Neural progenitor cell (in vitro differentiated cells): ENCODE measurements around the gene GNA14. TPM values are rescaled to one million over a fixed set of nuclear protein-coding genes. Genes with fewer than 3 reads are reported as not detected.

Source experiments
- DNase-seq: peaks from one replicate; pipeline ENCODE4 v3.0.0-alpha.2; 2016; ENCODE audit warnings: low spot score
- H2AFZ ChIP-seq: fragments of 200-600 bp; sonication (generic); replicated peaks from 2 replicates; pipeline ENCODE4 v1.6.1; 2016; ENCODE audit warnings: antibody characterized with exemption
- H3F3A ChIP-seq: fragments of 200-600 bp; sonication (generic); 2 replicates; pipeline ENCODE4 v1.6.1; 2016; ENCODE audit warnings: antibody characterized with exemption, low read depth
- H3K27ac ChIP-seq: fragments of 200-600 bp; sonication (generic); 2 replicates; pipeline ENCODE4 v1.5.1; 2016; ENCODE audit warnings: mild to moderate bottlenecking
- H3K27me3 ChIP-seq: fragments of 200-600 bp; sonication (generic); 2 replicates; pipeline ENCODE4 v1.6.1; 2016; ENCODE audit warnings: mild to moderate bottlenecking, moderate library complexity
- H3K36me3 ChIP-seq: fragments of 200-600 bp; sonication (generic); 2 replicates; pipeline ENCODE4 v1.5.1; 2016
- H3K4me1 ChIP-seq: fragments of 200-600 bp; sonication (generic); 2 replicates; pipeline ENCODE4 v1.6.1; 2016; ENCODE audit warnings: mixed run types
- H3K4me2 ChIP-seq: fragments of 200-600 bp; sonication (generic); 2 replicates; pipeline ENCODE4 v1.6.1; 2016
- H3K4me3 ChIP-seq: fragments of 200-600 bp; sonication (generic); 2 replicates; pipeline ENCODE4 v1.5.1; 2016
- H3K79me2 ChIP-seq: fragments of 200-600 bp; sonication (generic); 2 replicates; pipeline ENCODE4 v1.6.1; 2016; ENCODE audit warnings: low read depth
- H3K9ac ChIP-seq: fragments of 200-600 bp; sonication (generic); 2 replicates; pipeline ENCODE4 v1.6.1; 2016
- H3K9me3 ChIP-seq: fragments of 200-600 bp; sonication (generic); 2 replicates; pipeline ENCODE4 v1.5.1; 2016; ENCODE audit warnings: low read depth
- H4K20me1 ChIP-seq: fragments of 200-600 bp; sonication (generic); 2 replicates; pipeline ENCODE4 v1.6.1; 2016; ENCODE audit warnings: low read depth
- H3K27ac Mint-ChIP-seq: 3 replicates; pipeline ENCODE4 v1.8.0; 2021; ENCODE audit warnings: mixed read lengths
- H3K27me3 Mint-ChIP-seq: 2 replicates; pipeline ENCODE4 v1.8.0; 2022; ENCODE audit warnings: low read depth, mild to moderate bottlenecking, inconsistent platforms, moderate library complexity, mixed read lengths; ENCODE audit not compliant: insufficient read depth
- H3K36me3 Mint-ChIP-seq: 3 replicates; pipeline ENCODE4 v1.8.0; 2021; ENCODE audit warnings: mixed read lengths
- H3K4me1 Mint-ChIP-seq: 3 replicates; pipeline ENCODE4 v1.8.0; 2021; ENCODE audit warnings: mixed read lengths
- H3K4me3 Mint-ChIP-seq: 3 replicates; pipeline ENCODE4 v1.8.0; 2021; ENCODE audit warnings: mild to moderate bottlenecking, moderate library complexity, mixed read lengths
- H3K9me3 Mint-ChIP-seq: 3 replicates; pipeline ENCODE4 v1.8.0; 2020; ENCODE audit warnings: mixed read lengths
- EZH2 ChIP-seq: fragments of 200-600 bp; sonication (generic); IDR thresholded peaks from 2 replicates; pipeline ENCODE4 v1.6.1; 2017; ENCODE audit warnings: antibody characterized with exemption, mild to moderate bottlenecking, moderate library complexity
- EZH2phosphoT487 ChIP-seq: fragments of 200-600 bp; sonication (generic); IDR thresholded peaks from 2 replicates; pipeline ENCODE4 v1.6.1; 2017; ENCODE audit warnings: antibody characterized with exemption
- total RNA-seq: library from RNA; depleted of rRNA; stranded (reverse); fragments of >200 nt; gene quantifications from 2 replicates; pipeline ENCODE4 v1.2.3, GENCODE V29; 2015; ENCODE audit warnings: low replicate concordance
- TF ChIP-seq, protein P1 (sequence below): fragments of 200-600 bp; sonication (generic); IDR thresholded peaks from 2 replicates; pipeline ENCODE4 v1.5.1; 2017; ENCODE audit warnings: antibody characterized with exemption, mild to moderate bottlenecking

The GNA14 gene
- total RNA-seq, 1 donor from 2014 or later = not detected

GRCh38 chr9:77677957-77678535 is 29.9 kb upstream of the GNA14 start:
- H3K36me3 ChIP-seq = no peaks in the 10 kb centered on the region
- peak overlapping the region; percentile 42 for H2AFZ ChIP-seq
- Mint-ChIP-seq H3K4me3 (no peak overlapping the region), H3K36me3 (no peaks in the 10 kb centered on the region), H3K27me3 (no peaks in the 10 kb centered on the region), H3K4me1 (peaks cover 10% of the 10 kb centered on the region), H3K9me3 (peaks cover 2% of the 10 kb centered on the region), H3K27ac (peak overlapping the region; percentile 40)
- no peak overlapping the region for H3K27ac ChIP-seq
- H3K4me1 ChIP-seq = no peaks in the 10 kb centered on the region
- no peaks in the 10 kb centered on the region for H4K20me1 ChIP-seq
- no peak overlapping the region for H3K9ac ChIP-seq
- no peaks in the 10 kb centered on the region for H3K27me3 ChIP-seq
- TF ChIP-seq EZH2 (no peak), EZH2phosphoT487 (no peak)
- no peaks in the 10 kb centered on the region for H3K79me2 ChIP-seq
- no peak overlapping the region for H3K4me2 ChIP-seq
- no peaks in the 10 kb centered on the region for H3K9me3 ChIP-seq
- no peak for DNase-seq
- H3K4me3 ChIP-seq = no peak overlapping the region
- H3F3A ChIP-seq = no peaks in the 10 kb centered on the region

GRCh38 chr9:77677397-77677796 is 29.3 kb upstream of the GNA14 start:
- no peaks in the 10 kb centered on the region for H3K9me3 Mint-ChIP-seq
- H3K27ac ChIP-seq = no peak overlapping the region
- no peaks in the 10 kb centered on the region for H3K79me2 ChIP-seq
- no peak for DNase-seq
- H3K4me3 ChIP-seq = no peak overlapping the region
- H3K9ac ChIP-seq = no peak overlapping the region
- H3K4me2 ChIP-seq = no peak overlapping the region
- H3K27me3 ChIP-seq = no peaks in the 10 kb centered on the region
- no peak overlapping the region for H3K4me3 Mint-ChIP-seq
- no peaks in the 10 kb centered on the region for H3K36me3 Mint-ChIP-seq
- H3K36me3 ChIP-seq = no peaks in the 10 kb centered on the region
- peak overlapping the region; percentile 40 for H3K27ac Mint-ChIP-seq
- peaks cover 10% of the 10 kb centered on the region for H3K4me1 Mint-ChIP-seq
- no peaks in the 10 kb centered on the region for H4K20me1 ChIP-seq
- H3K4me1 ChIP-seq = no peaks in the 10 kb centered on the region
- H3K9me3 ChIP-seq = no peaks in the 10 kb centered on the region
- peak overlapping the region; percentile 42 for H2AFZ ChIP-seq
- no peaks in the 10 kb centered on the region for H3K27me3 Mint-ChIP-seq
- H3F3A ChIP-seq = no peaks in the 10 kb centered on the region
- TF ChIP-seq, protein P1, sequence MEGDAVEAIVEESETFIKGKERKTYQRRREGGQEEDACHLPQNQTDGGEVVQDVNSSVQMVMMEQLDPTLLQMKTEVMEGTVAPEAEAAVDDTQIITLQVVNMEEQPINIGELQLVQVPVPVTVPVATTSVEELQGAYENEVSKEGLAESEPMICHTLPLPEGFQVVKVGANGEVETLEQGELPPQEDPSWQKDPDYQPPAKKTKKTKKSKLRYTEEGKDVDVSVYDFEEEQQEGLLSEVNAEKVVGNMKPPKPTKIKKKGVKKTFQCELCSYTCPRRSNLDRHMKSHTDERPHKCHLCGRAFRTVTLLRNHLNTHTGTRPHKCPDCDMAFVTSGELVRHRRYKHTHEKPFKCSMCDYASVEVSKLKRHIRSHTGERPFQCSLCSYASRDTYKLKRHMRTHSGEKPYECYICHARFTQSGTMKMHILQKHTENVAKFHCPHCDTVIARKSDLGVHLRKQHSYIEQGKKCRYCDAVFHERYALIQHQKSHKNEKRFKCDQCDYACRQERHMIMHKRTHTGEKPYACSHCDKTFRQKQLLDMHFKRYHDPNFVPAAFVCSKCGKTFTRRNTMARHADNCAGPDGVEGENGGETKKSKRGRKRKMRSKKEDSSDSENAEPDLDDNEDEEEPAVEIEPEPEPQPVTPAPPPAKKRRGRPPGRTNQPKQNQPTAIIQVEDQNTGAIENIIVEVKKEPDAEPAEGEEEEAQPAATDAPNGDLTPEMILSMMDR = no peak
- no peak for TF ChIP-seq EZH2

GRCh38 chr9:77673941-77674791 is 26.0 kb upstream of the GNA14 start:
- Mint-ChIP-seq H3K27ac (no peak overlapping the region), H3K9me3 (no peaks in the 10 kb centered on the region), H3K4me3 (no peak overlapping the region), H3K27me3 (peaks cover 4% of the 10 kb centered on the region), H3K36me3 (no peaks in the 10 kb centered on the region), H3K4me1 (peaks cover 10% of the 10 kb centered on the region)
- Histone ChIP-seq H3K27ac (no peak overlapping the region), H3K79me2 (no peaks in the 10 kb centered on the region), H3K4me1 (no peaks in the 10 kb centered on the region), H2AFZ (no peak overlapping the region), H3K4me3 (no peak overlapping the region), H3K9ac (no peak overlapping the region), H3K4me2 (no peak overlapping the region), H3K36me3 (no peaks in the 10 kb centered on the region), H3K27me3 (no peaks in the 10 kb centered on the region), H3F3A (no peaks in the 10 kb centered on the region), H3K9me3 (no peaks in the 10 kb centered on the region), H4K20me1 (no peaks in the 10 kb centered on the region)
- no peak for TF ChIP-seq EZH2phosphoT487
- TF ChIP-seq EZH2 = no peak
- TF ChIP-seq, protein P1 = no peak
- no peak for DNase-seq

- no peak for DNase-seq
- Histone ChIP-seq H3K4me2 (no peak overlapping the region), H3K4me1 (no peaks in the 10 kb centered on the region), H3K9me3 (no peaks in the 10 kb centered on the region), H3K79me2 (no peaks in the 10 kb centered on the region), H2AFZ (no peak overlapping the region), H3F3A (no peaks in the 10 kb centered on the region), H3K27ac (no peak overlapping the region), H3K36me3 (no peaks in the 10 kb centered on the region), H3K4me3 (no peak overlapping the region), H3K27me3 (no peaks in the 10 kb centered on the region), H4K20me1 (no peaks in the 10 kb centered on the region), H3K9ac (no peak overlapping the region)
- Mint-ChIP-seq H3K27ac (no peak overlapping the region), H3K9me3 (no peaks in the 10 kb centered on the region), H3K4me3 (no peak overlapping the region), H3K27me3 (peaks cover 4% of the 10 kb centered on the region), H3K36me3 (no peaks in the 10 kb centered on the region), H3K4me1 (no peaks in the 10 kb centered on the region)
- TF ChIP-seq, protein P1 = no peak
- TF ChIP-seq EZH2phosphoT487 (no peak), EZH2 (no peak)
These were observed 24.1 kb upstream of the GNA14 start for GRCh38 chr9:77672183-77672582.
